EH (cell line): ENCODE measurements around the gene SNTG2.

Source experiments
- DNase-seq: peaks from one replicate; pipeline ENCODE4 v3.0.0-alpha.2; 2015; ENCODE audit warnings: low read depth

The SNTG2 gene

DNA sequence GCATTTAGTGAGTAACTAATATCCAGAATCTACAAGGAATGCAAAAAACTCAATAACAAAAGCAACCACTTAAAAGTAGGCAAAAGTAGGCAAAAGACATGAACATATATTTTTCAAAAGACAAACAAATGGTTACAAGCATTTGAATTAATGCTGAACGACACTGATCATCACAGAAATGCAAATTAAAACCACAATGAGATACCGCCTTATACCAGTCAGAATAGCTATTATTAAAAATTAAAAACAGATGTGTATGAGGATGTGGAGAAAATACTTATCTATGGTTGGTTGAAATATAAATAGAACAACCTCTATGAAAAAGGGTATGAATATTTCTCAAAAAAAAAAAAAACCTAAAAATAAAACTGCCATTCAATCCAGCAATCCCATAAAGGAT lies 51.7 kb downstream of the SNTG2 start:
- DNase-seq, result peak; percentile 5

DNA sequence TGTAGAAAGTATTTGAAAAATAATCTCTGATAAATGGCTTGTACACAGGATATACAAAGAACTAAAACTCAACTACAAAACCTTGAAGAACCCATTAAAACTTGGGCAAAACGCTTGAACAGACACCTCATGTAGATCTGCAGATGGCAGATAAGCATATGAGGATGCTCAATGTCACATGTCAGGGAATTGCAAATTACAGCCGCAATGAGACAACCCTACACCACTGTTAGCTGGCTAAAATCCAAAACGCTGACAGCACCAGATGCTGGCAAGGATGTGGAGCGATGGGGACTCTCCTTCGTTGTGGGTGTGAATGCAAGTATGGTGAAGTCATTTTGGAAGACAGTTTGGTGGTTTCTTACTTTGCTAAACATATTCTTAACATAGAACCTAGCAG lies 53.7 kb downstream of the SNTG2 start:
- peak; percentile 4 for DNase-seq

DNA sequence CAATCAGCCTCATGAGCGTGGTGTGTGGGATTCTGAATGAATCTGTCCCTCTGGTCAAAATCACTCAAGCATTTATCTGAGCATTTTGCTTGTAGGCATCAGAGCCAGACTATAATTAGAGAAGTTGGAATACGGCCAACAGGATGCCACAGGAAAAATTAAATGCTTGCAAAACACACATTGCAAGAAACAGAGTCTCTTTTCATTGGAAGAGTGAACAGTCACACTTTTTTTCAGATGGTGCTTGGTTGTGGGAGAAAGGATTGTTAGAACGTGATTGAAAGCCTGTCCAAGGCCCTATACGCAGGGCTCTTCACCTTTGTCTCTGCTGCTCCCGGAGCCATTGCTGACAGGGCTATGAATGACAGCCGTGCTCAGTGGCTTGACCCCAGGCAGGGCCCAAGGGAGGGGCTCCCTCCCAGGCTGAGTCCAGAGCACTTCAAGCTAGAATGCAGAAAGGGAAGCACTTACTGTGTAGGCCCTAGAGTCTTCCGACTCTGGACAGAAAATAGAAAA lies 59.8 kb downstream of the SNTG2 start:
- DNase-seq, result peak; percentile 31

DNA sequence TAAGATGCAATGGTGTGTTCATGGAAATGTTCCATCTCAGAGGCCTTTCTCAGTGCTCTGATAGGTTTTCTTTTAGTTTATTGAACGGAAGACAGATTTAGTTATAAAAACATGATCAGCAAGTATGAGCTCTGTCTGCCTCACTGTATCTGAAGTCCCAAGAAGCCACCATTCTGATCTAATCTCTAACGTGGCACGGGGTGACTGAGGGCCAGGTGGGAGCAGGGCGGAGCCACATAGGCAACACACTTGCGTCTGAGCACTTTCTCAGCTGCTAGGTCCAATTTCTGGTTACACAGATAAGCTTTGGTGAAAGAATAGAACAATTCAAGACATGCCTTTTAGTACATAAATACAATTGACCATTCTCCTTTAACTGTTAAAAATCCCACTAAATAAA lies 60.4 kb downstream of the SNTG2 start:
- DNase-seq, result no peak

DNA sequence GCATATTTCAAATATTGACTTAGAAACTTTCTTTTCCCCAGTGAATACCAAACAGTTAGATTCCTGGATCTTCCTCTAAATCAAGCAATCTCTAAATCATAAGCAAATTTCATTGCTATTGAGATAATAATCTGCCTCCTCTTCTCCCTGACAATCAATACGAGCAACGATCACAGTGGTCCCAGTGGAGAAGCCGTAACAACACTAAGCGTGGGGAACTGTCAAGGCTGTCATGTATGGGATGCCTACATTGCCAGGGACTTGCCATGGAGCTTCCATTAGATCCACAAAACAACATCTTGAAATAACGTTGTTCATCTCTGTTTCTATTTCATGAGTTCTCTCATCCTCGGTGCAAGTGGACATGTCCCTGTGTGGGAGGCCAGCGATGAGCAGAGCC lies 61.3 kb downstream of the SNTG2 start:
- DNase-seq, result no peak

DNA sequence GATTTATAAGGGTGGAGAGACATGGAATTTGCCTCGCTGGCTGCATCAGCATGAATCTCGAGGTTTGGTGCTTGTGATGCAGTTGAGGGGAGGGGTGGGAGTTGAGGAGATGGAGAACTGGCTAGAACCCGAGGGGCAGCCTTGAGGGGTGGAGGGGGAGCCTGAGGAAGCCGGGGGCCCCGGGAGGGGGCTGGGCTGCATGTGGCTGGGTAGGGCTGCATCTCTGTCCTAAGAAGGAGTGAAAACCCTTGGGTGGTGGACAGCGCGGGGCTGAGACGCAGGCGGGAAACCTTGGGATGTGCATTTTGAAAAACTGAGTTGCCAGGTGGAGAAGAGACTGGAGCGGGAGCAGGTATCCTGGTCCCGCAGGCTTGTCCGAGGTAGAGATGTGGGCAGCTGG lies 64.2 kb downstream of the SNTG2 start:
- no peak for DNase-seq

DNA sequence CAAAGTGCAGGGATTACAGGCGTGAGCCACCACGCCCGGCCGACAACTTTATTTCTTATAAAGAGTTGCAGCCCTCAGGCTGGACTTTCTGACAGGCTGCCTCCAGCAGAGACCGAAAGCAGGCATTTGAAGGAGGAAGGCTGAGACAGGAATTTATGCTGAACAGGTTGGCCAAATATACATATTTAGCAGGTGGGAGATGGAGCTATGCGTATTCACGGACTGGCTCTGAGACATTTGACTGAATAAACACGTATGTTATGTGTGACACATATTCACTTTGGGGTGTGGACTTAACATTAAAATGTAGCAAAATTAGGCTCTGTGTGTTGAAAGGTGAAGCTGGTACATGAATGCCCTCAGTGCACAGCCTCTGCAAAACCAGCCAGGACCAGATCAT lies 65.9 kb downstream of the SNTG2 start:
- DNase-seq, result no peak

DNA sequence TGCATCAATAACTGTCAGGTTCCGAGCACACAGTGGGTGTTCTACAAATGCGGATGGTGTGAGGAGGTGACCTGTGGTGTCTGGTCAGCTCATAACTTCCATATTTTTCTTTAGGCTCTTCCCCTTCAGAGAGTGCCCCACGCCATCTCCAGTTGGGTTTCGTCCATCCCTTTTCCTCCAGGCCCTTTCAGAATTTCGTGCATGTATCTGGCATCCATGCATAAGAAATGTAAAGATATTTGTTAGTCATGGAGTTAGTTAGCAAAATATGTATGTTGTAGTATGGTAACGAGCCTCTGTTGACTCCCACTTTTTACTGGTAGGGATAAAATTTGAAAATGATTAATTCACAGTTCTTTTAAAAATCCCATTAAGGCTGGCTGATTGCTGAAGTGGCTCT lies 67.2 kb downstream of the SNTG2 start:
- DNase-seq, result no peak

DNA sequence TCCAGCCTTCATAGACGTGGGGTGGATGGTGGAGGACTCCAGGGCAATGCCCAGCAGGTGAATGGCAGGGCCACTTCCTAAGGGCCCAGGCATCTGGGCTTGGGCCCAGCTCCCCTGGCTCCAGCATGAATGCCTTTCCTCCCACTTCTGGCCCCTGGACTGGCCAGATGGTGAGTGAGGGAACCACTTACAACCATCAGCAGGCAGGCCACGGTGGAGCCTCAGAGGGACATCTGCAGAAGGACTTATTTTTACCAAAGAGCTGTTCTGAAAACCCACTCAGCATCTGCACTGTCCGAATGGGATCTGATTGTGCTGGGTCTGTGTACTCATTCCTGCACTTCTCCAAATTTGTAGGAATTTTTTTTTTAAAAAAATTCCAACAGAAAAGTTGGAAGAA lies 69.6 kb downstream of the SNTG2 start:
- DNase-seq, result no peak

DNA sequence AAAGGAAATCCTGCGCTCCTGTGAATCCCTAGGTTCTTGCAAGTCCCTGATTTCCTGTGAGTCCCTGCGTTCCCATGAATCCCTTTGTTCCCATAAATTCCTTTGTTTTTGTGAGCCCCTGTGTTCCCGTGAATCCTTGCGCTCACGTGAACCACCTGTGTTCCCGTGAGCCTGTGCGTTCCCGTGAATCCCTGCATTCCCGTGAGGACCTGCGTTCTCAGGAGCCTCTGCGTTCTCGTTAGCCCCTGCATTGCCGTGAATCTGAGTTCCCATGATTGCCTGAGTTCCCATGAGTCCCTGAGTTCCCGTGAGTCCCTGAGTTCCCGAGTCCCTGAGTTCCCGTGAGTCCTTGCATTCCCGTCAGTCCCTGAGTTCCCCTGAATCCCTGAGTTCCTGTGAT lies 71.5 kb downstream of the SNTG2 start:
- DNase-seq, result no peak

DNA sequence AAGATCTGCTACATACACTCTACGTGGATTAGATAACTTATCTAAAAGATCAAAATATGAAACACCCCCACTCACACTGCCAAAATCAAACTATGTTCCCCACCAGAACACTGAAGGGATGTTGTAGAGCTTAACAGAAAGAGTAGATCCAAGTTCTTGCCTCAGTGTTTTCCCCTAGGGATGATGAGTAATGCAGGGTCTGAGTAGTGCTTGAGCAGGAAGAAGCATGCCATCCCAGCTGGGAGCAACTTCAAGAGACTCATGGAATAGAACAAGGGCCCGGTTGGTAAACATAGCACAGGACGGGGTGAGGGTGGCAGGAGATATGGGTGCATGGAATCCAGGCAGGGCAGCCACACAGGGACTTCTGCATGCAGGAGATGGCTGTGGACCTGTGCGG lies 74.3 kb downstream of the SNTG2 start:
- DNase-seq, result peak; percentile 25

DNA sequence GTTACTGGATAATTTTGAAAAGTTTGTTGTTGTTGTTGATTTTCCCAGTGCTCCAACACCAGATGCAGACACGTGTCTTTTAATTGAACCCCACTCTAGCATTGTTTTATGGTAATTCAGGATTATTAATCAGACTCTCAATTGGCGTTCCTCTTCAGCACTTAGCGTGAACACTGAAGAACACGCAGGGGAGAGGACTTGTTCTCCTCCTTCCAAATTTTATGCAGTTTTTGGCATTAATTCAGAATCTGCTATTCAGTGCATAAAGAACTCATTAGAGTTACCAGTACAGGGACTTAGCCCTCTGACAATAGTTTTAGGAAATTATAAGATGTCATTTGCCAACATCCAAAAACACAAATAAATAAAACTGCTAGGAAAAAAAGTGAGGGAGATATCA lies 75.5 kb downstream of the SNTG2 start:
- no peak for DNase-seq

DNA sequence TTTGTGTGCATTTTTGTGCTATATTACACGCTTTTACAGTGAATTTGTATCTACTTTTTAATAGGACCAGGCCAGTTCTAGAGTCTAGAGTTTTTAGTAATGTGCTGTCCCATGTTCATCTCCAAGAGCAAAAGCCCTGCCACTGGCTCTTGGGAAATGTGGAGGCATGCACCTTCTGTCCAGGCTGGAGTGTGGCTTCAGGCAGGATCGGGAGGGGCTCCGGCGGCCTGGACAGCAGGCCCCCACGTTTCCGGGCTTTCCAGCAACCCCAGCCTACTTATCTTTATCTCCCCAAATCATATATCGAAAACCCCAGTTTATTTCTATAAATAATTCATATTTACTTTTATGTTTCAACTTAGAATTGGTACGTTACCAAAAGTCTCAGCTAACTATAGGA lies 78.2 kb downstream of the SNTG2 start:
- no peak for DNase-seq

DNA sequence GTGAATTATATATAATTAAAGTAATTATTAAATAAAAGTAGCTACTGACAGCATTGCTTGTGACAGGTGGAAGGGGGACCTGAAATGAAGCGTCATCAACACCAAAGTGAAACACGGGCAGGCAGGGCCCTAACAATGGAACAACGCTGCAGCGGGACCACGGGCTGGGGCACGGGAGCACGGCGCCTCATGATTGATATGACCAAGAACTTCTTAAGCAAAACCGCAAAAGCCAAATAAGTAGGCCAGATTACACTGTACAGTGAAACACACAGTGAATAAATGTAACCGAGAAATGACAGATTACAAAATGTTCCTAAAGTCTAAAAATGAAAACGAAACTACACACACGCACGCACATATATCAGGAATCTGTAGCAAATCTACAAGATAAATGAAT lies 81.4 kb downstream of the SNTG2 start:
- DNase-seq, result no peak

DNA sequence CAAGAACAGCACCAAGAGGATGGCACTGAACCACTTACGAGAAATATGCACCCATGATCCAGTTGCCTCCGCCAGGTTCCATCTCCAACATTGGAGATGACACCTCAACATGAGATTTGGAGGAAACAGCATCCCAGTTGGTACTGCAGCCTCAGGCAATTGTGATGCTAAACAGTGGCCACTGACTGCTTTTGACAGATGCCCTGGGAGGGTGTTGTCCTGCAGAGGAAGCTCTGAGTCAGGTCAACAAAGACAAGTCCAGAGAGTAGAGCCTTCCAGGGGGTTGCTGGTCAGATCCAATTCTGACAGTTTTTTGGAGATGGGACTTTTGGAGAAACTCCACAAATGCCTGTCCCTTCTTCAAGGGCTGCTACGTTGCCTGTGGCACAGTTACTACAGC lies 82.4 kb downstream of the SNTG2 start:
- no peak for DNase-seq

DNA sequence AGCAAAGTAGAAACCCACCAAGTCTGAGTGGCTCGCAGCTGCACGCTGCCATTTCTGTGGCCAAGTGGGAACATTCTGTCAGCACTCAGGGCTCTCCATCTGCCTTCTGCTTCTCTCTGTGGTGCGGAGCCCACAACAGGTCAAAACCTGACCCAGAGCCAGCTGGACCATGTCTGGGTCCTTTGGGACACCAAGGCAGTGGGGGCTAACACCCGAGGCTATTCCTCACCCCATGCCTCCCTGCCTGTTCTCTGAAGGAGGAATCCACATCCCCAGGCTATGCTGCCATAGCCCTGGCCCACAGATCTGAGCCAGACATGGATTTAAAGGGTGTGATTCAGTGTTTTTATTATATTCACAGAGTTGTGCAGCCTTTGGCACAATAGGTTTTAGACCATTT lies 86.4 kb downstream of the SNTG2 start:
- DNase-seq, result no peak

DNA sequence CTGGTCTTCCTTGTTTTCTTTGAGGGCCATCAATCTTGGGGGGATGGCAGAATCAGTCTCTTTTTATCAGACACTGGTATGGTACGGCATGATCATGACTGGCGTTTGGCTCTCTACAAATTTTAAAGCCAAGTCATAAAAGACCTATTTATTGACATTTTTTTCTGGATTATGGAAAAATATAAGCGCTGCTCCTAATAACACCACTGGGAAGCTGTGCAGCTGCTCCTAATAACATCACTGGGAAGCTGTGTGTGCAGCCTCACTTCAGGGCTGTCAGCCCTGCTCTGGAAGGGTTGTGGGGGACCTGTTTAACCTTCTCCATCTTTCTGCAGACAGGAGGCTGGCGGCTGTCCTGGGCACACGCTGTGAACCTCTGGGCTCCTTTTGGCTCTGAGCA lies 88.9 kb downstream of the SNTG2 start:
- no peak for DNase-seq

DNA sequence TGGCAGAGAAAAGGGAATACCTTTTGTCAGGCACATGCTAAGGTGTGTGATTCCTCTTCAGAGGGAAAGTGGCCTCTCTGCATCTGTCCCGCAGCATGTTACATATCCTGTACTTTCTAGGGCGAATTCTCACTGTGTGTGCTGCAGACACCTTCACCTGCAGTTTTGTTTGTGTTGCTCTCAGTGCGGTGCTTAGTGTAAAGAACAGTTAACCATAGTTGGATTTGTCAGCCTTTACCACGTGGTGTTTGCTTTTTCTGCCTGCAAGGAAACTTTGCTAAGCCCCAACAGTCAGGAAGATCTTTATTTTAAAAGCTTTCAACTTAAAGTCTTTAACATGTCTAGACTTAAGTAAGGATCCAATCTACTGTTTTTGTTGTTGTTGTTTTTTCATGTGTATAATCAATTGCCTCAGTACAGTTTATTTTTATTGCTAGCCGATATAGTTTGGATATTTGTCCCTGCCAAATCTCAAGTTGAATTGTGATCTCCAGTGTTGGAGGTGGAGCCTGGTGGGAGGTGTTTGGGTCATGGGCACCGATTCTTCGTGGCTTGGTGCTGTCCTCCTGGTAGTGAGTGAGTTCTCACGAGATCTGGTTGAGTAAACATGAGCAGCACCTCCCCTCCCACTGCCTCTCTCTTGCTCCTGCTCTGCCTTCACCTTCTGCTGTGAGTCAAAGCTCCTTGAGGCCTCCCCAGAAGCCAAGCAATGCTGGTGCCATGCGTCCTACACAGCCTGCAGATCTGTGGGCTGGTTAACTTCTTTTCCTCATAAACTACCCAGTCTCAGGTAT lies 90.6 kb downstream of the SNTG2 start:
- DNase-seq, result no peak

DNA sequence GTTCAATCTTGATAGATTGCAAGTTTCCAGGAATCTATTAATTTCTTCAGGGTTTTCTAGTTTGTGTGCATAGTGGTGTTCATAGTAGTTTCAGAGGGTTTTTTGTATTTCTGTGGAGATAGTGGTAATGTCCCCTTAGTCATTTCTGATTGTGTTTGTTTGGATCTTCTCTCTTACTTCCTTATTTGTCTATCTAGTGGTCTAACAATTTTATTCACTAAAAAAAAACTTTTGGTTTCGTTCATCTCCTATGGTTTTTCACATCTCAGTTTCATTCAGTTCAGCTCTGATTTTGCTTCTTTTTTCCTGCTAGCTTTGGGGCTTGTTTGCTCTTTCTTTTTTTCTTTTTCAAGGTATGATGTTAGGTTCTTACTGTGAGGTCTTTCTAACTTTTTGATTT lies 94.5 kb downstream of the SNTG2 start:
- DNase-seq, result no peak

DNA sequence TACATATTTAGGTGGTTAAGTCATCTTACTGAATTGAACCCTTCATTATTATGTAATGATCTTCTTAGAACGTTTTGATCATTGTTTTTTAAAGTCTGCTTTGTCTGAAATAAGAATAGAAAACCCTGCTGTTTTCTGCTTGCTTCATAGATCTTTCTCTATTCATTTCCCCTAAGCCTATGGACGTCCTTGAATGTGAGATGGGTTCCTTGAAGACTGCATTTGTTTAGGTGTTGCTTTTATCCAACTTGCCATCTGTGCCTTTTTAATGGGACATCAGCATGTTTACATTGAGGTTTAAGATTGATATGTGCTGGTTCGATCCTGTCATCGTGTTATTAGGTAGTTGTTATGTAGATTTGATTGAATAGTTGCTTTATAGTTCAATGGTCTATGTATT lies 95.4 kb downstream of the SNTG2 start:
- no peak for DNase-seq

DNA sequence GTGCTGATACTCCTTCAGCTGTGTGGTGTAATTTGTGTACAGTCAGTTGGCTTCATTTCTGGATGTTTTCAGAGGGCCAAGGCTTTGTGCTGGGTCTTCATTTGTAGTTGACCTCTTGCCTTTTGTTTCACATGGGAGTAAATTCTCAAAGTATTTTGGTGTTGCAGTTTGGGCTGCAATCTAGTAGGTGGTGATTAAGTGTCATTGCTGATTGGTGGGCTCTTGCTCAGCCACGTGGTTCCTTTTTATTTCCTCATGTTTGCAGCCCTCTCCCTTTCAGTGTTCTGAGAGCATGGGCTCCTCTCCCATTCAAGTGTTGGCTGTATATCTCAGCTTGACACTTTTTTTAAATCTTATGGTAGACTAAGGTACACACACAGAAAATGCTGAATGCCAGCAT lies 96.8 kb downstream of the SNTG2 start:
- DNase-seq, result peak; percentile 35

DNA sequence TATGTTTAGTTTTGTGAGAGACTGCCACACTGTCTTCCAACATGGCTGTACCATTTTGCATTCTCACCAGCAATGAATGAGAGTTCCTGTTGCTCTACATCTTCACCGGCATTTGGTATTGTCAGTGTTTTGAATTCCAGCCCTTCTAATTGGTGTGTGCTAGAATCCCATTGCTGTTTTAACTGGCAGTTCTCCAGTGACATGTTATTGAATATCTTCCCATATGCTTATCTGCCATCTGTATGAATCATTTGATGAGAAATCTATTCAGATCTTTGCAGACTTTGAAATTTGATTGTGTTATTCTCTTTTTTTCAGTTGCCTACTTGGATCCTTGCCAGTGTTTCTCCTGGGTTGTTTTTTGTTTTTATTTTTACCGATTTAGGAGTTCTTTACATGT lies 99.0 kb downstream of the SNTG2 start:
- peak; percentile 88 for DNase-seq

DNA sequence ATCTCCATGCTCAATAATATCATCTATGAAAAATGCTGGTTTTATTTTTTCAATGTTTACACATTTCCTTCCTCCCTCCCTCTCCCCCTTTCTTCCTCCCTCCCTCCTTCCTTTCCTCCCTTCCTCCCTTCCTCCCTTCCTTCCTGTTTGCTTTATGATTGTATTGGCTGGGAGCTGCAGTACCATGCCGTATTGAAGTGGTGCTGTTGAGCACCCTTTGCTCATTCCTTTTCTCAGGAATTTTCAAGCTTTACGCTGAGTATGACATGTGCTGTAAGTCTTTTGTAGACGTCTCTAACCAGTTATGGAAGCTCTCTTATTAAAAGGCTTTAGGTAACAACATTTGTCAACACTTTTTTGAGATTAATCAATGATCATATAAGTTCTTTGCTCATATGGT lies 100.4 kb downstream of the SNTG2 start:
- peak; percentile 20 for DNase-seq

DNA sequence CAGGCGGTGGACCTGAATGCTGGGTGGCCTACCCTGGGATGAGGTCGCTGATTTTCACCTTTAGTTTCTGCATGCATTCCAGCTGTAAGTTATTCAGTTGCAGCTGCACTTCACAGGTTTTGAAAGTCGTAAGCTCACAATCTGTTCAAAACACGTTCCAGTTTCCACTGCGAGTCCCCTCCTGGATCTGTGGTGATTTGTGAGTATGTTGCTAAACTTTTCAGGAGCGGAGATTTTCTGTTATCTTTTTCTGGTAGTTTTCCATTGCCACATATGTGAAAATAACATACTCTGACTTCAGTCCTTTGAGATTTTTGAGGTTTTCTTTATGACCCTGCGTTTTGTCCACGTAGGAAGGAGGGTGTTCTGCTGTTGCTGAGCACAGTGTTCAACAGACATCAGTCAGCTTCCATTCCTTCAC lies 102.1 kb downstream of the SNTG2 start:
- DNase-seq, result peak; percentile 80
